D341Med (cell line): ENCODE results near the gene GLT6D1.

Source experiments
- DNase-seq: peaks from one replicate; pipeline ENCODE4 v3.0.0; 2012; ENCODE audit warnings: low spot score

Gene GLT6D1

DNA sequence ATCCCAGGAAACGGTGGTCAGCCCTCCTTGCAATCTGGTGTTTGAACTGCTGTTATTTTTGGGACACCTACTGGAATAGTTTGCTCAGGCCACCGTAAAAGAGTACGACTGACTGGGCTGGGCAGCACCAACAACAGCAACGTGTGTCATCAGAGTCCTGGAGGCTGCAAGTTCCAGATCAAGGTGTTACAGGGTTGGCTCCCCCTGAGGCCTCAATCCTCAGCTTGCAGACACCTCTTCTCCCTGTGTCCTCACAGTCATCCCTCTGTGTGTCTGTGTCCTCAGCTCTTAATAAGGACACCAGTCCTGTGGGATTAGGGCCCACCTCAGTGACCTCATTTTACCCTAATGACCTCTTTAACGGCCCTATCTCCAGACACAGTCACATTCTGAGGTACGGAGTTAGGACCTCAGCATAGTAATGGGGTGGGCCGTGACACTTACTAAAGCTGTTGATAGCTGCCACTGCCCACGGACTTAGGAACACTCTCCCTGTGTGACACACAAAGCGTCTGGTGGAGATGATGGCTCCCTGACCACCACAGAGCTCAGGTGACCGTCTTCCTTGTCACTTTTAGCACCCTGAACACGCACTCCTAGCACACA lies 16.8 kb downstream of the GLT6D1 start:
- DNase-seq: no peak

DNA sequence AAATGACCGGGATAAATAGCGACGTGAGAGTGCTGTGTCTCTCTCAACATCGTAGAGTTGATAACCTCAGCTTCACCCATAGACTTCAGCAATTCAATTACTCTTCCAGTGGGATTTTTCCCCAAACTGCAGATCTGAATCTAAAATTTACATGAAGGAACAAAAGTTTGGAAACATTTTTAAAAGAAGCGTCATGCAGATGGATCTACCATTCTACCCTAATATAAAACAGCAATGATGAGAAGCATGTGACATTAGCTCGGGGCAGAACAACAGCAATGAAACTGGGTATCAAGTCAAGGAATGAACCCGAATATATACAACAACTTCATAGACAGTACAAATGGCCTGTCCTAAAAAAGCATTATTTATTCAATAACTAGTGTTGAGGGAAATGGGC lies 18.8 kb downstream of the GLT6D1 start:
- DNase-seq: no peak

DNA sequence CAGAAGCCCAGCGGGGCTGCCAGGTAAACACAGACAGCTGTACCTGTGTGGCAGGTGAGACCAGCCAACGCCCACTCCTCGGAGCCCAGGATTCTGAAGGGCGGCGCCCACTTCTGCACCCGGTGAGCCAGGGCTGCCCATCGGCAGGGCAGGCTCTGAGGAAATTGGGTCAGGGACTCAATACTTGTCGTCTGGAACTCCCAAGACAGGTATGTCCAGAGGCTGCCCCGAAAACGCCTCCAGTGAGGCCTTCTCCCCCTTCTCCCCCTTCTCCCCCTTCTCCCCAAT lies 19.8 kb downstream of the GLT6D1 start:
- DNase-seq: no peak

DNA sequence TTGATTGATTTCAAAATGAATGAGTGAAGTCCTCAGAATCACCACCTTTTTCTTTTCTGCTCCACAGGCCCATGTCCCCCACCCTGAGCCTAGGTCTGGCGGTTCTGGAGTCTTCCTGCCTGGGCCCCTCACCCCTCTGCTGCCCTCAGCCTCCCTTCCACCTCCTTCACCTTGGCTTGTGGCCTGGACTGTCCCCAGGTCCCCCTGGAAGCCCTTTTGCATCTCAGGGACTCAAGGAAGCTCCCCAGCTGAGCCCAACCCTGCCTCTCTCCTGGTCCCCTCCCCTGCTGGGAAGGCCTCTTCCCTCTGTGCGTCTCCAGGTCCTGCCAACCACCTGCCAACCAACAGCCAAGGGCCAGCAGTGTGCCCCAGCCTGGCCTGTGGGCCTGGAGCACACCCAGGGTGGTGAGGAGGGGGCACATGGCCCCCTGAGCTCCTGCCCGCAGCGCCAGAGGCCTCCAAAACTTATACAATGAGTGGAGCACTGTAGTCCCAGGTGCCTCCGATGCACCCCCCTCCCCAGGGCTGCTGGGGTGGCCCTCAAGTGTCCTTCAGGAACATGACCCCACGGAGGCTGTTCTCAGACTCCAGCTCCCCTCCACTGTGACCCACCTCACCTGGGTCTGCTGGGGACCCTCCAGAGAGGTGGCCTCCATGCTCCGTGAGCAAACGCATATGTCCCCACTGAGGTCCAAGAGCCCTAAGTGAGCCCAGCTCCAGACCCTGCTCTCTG lies 20.3 kb downstream of the GLT6D1 start:
- no peak for DNase-seq

DNA sequence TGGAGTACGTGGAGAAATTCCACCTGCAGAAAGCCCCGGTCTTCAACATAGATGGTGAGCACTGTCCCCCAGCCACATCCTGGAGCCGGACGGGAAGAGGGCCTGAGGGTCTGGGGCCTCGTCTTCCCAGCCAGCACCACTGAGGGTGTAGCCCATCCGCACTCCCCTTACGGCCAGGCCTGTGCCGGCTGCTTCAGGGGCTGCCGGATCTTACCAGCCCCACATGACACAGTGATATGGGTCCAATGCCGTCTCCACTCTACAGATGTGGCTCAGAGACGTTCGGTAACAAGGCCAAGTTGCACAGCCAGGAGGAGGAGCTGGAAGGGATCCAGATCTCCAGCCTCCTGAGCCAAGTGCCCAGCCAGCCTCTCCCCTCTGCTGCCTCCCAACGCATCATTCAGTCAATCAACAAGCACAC lies 21.3 kb downstream of the GLT6D1 start:
- DNase-seq: no peak

DNA sequence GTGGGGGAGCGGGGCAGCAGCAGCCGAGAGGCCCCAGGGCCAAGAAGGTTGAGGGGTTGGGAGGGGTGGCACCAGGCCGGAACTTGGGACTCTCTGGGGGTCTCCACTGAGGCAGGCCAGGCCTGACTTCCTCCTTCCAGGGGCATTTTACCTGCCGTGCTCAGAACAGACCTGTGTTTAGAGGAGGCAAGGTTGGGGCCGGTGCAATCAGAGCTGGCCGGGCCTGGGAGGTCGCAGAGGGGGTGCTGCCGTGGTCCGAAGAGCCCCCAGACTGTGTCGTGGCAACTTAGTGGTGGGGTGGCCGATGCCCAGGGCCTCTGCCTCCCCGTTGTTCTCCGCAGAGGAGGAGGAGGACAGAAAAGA lies 21.8 kb downstream of the GLT6D1 start:
- DNase-seq: peak; percentile 22

DNA sequence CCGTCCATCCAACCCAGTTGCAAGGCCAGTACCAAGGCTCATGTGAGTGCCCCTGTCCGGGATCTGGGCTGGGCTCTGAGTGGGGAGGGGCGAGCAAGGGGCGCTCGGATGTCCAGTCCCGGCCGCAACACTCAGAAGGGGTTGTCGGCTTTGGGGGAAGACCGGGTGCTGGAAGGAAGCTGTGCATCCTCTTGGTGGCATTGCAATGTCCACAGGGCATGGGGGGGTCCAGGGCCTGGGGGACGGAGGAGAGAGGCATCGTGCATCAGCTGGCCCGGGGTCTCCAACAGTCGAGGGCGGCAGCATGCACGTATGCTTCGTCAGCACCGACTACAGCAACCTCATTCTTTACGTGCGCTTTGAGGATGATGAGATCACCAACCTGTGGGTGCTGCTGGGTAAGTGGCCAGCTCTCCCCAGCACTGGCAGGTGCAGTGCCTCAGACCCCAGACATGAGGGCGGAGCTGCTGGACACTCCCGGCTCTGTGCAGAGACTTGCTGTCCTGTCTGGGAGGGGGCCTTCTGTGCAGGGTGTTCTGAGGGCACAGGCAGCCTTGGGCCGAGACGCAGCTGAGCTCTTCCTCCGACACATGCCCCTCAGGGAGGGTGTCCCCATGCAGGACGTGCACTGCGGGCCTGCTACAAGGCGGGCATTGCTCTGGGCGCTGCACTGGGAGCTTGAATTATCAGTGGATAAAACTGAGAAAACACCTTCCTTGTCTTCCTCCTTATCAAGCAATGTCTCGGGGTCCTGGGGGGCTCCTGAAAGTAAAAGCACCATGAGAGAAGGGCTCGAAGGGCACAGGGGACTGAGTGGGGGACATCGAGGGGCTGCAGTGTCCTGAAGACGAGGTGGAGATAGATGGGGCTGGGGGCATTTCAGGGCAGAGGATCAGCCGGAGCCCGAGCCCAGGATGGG lies 22.5 kb downstream of the GLT6D1 start:
- DNase-seq: no peak

DNA sequence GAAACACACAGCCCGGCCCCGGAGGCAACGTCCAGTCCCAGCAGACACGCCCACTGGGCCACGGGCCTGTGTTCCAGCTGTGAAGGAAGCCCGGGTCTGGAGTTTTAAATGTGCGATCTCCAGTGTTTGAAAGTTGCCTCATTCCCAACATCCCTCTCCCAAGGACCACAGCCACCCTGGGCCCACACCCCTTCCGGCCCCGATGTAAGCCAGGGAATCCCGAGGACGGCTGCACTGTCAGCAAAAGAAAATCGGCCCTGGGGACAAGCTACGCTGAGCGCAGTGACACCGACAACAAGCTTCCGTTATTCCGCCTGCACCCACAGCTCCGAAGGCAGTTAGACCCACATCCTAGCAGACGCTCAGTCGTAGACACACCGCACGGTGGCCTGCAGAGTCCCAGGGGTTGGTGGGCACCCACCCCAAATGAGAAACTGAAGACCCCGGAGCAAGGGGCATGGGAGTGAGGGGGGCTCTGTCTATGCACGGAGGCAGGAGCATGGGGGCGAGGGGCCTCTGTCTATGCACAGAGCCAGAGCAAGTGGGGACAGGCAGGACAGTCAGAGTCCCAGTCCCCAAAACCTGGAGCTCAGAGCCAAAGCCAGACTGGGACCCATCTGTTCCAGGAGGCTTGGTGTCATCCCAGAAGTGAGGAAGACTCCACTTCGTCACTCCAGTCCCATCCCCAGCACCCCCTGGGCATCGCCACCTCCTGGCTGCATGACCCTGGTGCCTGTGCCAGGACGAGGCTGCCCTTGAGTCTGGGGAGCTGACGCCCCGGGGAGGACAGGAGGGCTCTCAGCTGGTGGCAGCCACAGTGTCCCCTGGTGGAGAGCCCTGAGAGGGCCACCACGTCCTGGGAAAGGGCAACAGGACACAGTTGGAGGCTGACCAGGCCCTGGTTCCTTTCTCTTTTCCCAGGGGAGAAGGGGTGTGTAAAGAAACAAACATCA lies 23.4 kb downstream of the GLT6D1 start:
- peak; percentile 36 for DNase-seq

DNA sequence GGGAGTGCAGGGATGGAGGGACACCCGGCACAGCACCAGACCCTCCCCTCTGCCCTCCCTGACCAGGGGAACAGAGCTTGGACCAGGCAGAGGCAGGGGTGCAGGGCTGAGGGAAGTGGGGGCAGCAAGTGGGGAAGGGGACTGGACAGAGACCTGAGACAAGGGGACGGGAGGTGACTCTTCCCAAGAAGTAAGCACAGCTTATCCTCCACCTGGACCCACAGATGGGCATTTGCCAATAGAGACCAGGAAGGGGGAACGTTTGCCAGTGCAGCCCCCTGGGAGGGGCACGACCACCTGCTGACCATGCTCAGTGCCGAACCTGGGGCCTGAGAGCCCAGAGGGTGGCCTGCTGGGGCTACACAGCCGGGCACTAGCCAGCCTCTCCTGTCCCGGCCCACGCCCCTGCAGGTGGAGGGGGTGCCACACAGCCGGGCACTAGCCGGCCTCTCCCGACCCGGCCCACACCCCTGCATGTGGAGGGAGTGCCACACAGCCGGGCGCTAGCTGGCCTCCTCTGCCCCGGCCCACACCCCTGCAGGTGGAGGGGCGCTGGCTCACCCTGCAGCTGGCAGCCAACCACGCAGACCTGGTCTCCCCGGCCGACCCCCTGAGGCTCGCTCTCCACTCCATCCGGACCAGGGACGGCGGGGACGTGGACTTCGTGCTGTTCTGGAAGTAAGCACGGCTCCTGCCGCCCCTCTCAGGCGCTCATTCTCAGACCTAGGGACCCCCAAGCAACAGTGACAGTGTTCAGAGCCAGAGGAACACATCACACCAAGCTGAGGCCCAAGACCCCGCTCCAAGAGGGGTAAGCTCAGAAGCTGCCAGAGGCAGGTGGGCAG lies 24.3 kb downstream of the GLT6D1 start:
- peak; percentile 40 for DNase-seq

DNA sequence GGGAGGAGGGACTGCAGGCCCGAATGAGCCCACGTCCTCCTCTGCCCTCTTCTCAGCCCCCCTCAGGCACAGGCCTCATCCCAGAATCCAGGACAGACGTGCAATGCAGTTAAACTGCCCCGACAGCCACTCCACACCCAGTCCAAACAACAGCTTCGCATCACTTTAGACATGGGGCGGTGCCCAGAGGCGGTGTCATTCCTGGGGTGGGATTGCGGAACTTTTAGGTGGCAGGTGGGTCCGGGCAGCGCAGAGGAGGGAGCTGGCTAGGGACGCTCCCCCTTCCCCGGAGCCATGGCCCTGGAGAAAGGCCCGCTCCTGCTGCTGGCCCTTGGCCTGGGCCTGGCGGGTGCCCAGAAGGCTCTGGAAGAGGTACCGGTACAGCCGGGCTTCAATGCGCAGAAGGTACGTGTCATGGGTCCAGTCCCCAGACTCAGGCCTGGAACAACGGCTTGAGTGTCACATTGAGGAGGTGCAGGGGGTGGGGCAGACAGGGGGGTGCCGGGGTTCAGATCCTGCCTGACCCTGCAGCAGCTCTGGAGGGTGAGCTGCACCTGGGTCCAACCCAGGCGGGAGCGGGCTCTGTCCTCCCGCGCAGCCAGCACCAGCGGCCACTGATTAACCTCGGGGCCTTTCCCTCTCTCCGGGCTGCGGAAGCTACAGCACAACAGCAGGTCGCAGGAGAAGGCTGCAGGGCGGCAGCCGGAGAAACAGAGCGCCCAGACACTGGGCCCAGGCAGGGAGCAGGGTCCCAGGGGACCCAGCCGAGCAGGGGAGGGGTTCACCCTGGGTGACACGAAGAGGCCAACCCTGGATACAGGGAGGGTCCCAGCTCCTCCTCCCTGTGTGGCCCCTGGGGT lies 25.2 kb downstream of the GLT6D1 start:
- peak; percentile 33 for DNase-seq

DNA sequence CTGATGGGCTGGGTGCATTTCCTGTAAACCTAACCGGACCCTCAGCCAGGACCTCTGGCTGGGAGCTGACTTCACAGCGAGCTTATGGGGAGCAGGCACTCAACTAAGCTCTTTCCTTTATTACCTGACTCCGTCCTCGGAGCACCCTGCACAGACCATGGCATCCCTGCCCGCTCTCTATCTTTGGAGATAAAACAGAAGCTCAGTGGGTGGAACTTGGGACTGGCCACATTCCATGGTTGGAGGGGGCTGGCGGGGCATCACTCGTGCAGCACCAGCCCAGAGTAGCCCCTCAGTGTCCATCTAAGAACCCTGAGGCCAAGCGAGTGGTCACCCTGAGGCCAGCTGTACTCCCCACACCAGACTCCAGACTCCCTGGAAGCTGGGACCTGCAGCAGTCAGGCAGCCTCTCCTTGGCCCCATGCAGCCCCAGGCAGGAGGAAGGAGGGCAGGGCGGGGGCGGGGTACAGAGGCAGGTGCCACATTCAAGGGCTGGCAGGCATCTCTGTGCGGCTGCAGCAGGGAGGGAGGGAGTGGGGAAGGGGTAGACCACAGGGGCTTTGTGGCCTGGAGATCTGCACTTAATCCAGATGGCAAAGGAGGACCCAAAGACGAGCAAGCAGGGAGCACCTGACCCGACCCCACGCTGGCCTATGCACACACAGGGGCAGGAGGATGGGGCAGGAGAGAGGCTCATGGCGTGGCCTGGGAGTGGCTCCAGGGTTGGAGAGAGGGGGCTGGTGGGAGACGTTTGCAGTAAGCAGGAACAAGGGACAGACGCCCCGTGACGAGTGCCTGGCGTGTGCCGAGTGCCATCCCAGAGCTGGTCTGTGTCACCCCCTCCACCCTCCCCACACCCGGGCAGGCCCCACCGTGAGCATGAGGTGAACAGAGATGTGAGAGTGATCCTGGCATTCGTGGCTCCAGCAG lies 26.1 kb downstream of the GLT6D1 start:
- DNase-seq: peak; percentile 29

DNA sequence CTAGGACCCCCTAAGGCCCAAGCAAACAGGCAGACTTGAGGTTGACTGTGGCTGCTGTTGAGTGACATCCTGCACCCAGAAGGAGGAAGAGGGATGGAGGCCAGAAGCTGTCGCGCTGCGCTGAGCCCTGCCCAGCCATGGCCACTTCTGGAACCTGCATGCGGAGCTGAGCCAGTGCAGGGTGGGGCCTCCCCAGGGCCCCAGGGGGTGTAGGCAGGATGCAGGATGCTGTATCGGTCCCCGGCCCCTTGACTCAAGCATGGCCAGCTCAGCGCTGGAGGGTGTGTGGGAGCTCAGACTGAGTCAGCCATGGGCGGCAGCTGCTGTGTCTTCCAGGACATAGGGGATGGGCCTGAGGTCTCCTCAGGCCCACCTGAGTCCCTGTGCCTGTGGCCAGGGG lies 26.9 kb downstream of the GLT6D1 start:
- no peak for DNase-seq

DNA sequence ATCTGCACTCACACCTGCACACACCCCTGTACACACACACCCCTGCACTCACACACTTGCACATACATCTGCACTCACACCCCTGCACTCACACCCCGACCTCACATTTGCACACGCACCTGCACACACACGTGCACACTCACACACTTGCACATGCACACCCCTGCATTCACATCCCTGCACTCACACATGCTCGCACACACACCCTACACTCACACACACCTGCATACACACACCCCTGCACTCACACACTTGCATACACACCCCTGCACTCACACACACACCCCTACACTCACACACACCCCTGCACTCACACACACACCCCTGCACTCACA lies 27.5 kb downstream of the GLT6D1 start:
- no peak for DNase-seq

DNA sequence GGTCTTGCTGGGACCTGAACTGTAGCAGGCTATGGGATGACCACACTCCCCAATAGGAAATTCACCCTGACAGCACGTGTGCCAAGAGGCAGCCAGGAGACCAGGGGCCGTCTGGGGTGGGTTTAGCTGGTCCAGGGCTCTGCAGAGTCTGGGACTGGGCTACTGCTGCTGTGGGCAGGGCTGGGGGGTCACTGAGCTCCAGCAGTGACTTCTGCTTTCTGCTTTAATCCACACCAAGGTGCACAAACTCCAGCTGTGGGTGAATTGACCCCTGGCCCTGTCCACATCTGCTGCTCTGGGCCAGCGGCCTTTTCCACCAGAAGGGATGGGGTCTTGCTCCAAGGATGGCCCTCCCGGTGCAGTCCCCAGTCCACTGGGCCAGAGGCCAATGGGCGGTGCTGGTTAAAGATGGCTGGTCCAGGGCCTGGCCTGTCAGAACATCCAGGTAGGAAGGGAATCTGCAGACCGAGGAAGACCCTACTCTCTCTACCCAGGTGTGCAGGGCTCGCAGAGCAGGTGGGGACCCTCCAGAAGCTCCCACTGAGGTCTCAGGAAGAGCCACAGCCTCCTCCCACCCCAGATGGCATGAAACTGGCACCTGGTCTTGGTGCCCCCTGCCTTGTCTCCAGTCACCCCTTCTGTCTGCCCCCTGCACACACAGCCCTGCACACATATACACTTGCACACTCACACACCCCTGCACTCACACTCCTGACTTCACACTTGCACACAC lies 28.0 kb downstream of the GLT6D1 start:
- no peak for DNase-seq

DNA sequence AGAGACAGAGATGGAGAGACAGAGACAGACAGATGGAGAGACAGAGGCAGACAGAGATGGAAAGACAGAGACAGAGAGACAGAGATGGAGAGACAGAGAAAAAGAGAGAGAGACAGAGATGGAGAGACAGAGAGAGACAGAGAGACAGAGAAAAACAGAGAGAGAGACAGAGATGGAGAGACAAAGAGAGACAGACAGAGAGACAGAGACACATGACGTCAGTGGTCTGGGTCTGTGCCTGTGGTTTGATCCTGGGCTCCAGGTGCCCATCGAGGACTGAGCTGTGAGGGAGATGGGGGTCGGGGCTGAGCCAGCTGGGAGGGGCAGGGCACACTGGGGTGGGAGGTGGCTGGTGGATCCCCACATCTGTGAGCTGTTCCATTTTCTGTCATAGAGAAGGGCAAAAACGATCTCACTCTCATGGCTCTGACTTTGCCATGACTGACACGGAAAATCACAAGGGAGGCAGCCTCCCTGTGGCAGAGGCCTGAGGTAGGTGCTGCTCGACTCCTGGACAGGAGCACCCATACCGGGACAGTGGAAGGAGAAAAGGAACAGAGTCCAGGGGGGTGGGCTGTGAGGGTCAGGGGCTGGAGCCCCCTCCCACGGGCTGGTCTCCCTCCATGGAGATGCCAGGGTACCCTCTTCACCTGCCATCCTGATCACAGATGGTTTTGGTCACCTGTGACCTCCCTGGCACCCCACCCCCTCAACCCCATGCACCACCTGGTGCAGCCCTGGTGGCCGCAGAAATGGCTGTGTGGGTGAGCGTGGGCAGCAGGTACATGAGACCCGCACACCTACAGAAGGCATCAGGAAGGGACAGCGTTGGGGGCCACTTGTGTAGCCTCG lies 28.8 kb downstream of the GLT6D1 start:
- peak; percentile 20 for DNase-seq

DNA sequence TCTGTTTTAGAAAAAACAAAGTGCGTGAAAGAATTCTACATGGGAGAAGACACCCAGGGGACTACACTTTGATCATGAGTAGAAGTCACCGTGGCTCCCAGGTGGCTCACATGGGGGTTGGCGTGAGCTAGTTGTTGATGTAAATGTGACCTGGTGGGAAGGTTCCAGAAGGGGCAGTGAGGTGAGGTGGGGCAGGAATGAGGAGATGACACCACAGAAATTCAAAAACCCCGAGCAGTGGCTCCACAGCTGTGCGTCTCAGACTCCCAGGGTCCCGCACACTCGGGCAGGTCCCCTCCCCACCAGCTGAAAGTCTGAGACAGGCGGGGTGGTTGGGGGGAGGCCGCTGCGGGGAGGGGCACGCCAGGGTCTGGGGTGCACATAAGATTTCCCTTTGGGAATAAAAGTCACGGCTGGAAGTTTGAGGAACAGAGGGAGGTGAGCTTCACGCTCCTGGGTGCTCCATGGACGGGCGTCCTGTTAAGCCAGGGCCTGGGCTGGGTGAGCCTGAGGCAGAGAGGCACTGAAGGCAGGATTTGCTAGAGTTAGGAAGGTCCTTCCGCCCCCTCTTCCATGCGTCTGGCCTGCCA lies 29.9 kb downstream of the GLT6D1 start:
- DNase-seq: peak; percentile 29

DNA sequence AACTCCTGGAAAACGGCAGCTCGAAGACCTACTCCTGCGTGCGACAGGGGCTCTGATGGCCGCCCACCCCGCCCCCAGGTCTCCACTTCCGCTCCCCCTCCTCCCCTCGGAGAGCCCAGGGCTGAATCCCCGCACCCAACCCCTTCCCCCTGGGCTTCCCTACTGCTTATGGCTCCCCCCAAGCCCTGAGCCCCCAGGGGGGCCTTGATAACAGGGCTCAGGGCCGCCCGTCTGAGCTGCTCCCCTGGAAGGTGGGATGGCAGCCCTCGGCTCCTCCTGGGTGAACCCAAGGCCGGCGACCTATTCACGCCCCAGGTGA lies 30.4 kb downstream of the GLT6D1 start:
- no peak for DNase-seq
